Trophoblast cell (in vitro differentiated cells and primary cell): Measurements from ENCODE around the gene COL23A1.

Source experiments
- DNase-seq, 2 donors: peaks; one replicate each; pipeline ENCODE4 v3.0.0-alpha.2; 2016
- H2AFZ ChIP-seq: 2 replicates; pipeline ENCODE4 v1.6.1; 2013; ENCODE audit warnings: low read length, moderate library complexity, mild to moderate bottlenecking; ENCODE audit not compliant: insufficient read depth, poor library complexity
- H2AK5ac ChIP-seq: 2 replicates; pipeline ENCODE4 v1.6.1; 2013; ENCODE audit warnings: mild to moderate bottlenecking, low read length
- H2BK120ac ChIP-seq: 2 replicates; pipeline ENCODE4 v1.6.1; 2013; ENCODE audit warnings: low read length, mild to moderate bottlenecking, moderate library complexity; ENCODE audit not compliant: insufficient read depth, poor library complexity
- H2BK12ac ChIP-seq: 2 replicates; pipeline ENCODE4 v1.6.1; 2013; ENCODE audit warnings: mild to moderate bottlenecking, low read length, moderate library complexity
- H2BK5ac ChIP-seq: 2 replicates; pipeline ENCODE4 v1.6.1; 2013; ENCODE audit warnings: low read length, low read depth, moderate library complexity, mild to moderate bottlenecking; ENCODE audit not compliant: poor library complexity
- H3K14ac ChIP-seq: 2 replicates; pipeline ENCODE4 v1.6.1; 2013; ENCODE audit warnings: mild to moderate bottlenecking, low read length
- H3K18ac ChIP-seq: 2 replicates; pipeline ENCODE4 v1.6.1; 2013; ENCODE audit warnings: mild to moderate bottlenecking, low read length
- H3K23ac ChIP-seq: 2 replicates; pipeline ENCODE4 v1.6.1; 2013; ENCODE audit warnings: low read length
- H3K27ac ChIP-seq: 2 replicates; pipeline ENCODE4 v1.5.1; 2013; ENCODE audit warnings: low read depth, mild to moderate bottlenecking, inconsistent platforms, low read length, moderate library complexity
- H3K27me3 ChIP-seq: 2 replicates; pipeline ENCODE4 v1.6.1; 2013; ENCODE audit warnings: inconsistent platforms, mild to moderate bottlenecking, low read length, moderate library complexity; ENCODE audit not compliant: insufficient read depth
- H3K36me3 ChIP-seq, 2 experiments: 1 replicate in 1 of 2; 2 replicates in 1 of 2; pipeline ENCODE4 v1.6.1; 2013; ENCODE audit warnings: low read length in 2 of 2, mild to moderate bottlenecking in 2 of 2, moderate library complexity in 1 of 2; ENCODE audit not compliant: insufficient read depth in 2 of 2, control insufficient read depth in 1 of 2
- H3K4ac ChIP-seq: 2 replicates; pipeline ENCODE4 v1.6.1; 2013; ENCODE audit warnings: low read depth, mild to moderate bottlenecking, low read length, moderate library complexity
- H3K4me1 ChIP-seq, 2 experiments: 1 replicate in 1 of 2; 2 replicates in 1 of 2; pipeline ENCODE4 v1.6.1; 2013; ENCODE audit warnings: low read length in 2 of 2, mild to moderate bottlenecking in 2 of 2, moderate library complexity in 1 of 2; ENCODE audit not compliant: insufficient read depth in 2 of 2, control insufficient read depth in 1 of 2
- H3K4me2 ChIP-seq: 2 replicates; pipeline ENCODE4 v1.6.1; 2013; ENCODE audit warnings: inconsistent platforms, mild to moderate bottlenecking, low read length, moderate library complexity
- H3K4me3 ChIP-seq: 2 replicates; pipeline ENCODE4 v1.5.1; 2013; ENCODE audit warnings: mild to moderate bottlenecking, low read depth, low read length, inconsistent platforms
- H3K79me1 ChIP-seq: one replicate; pipeline ENCODE4 v1.6.1; 2013; ENCODE audit warnings: low read length
- H3K79me2 ChIP-seq: 2 replicates; pipeline ENCODE4 v1.6.1; 2013; ENCODE audit warnings: low read length, mild to moderate bottlenecking; ENCODE audit not compliant: control insufficient read depth, insufficient read depth, poor library complexity
- H3K9ac ChIP-seq: 2 replicates; pipeline ENCODE4 v1.6.1; 2013; ENCODE audit warnings: mild to moderate bottlenecking, low read length
- H3K9me3 ChIP-seq: 2 replicates; pipeline ENCODE4 v1.6.1; 2013; ENCODE audit warnings: low read depth, mild to moderate bottlenecking, control low read depth, inconsistent platforms, low read length; ENCODE audit not compliant: insufficient read depth
- H4K12ac ChIP-seq: 2 replicates; pipeline ENCODE4 v1.6.1; 2013; ENCODE audit warnings: low read depth, mild to moderate bottlenecking, low read length, moderate library complexity
- H4K8ac ChIP-seq: 2 replicates; pipeline ENCODE4 v1.6.1; 2013; ENCODE audit warnings: low read depth, mild to moderate bottlenecking, low read length, moderate library complexity
- H4K91ac ChIP-seq: one replicate; pipeline ENCODE4 v1.6.1; 2013; ENCODE audit warnings: low read depth, mild to moderate bottlenecking, low read length, moderate library complexity
- whole genome bisulfite sequencing: extraction: QIAGEN DNeasy Blood & Tissue Kit; methylation state at CpG from one replicate; pipeline ENCODE4 v1.1.7; 2013; ENCODE audit warnings: missing lambda C conversion rate; ENCODE audit not compliant: insufficient read length, insufficient coverage; ENCODE audit errors: extremely low coverage; 5-methylcytosine and 5-hydroxymethylcytosine counted together

COL23A1 gene

GRCh38 chr5:178236126-178236525 lies 354.1 kb downstream of the COL23A1 start:
- Histone ChIP-seq H3K79me2 (peaks cover 9% of the 10 kb centered on the region), H2BK5ac (no peak overlapping the region), H2BK12ac (no peak overlapping the region), H3K27ac (no peak overlapping the region), H3K79me1 (peaks cover 9% of the 10 kb centered on the region), H2AFZ (no peak overlapping the region), H3K4me3 (no peak overlapping the region), H3K18ac (no peak overlapping the region), H3K36me3 (peaks cover 1% of the 10 kb centered on the region in 2 experiments), H3K27me3 (no peaks in the 10 kb centered on the region), H3K9me3 (no peaks in the 10 kb centered on the region), H4K91ac (no peak overlapping the region), H3K14ac (no peak overlapping the region), H2AK5ac (no peak overlapping the region), H3K4ac (no peak overlapping the region), H2BK120ac (no peak overlapping the region), H3K9ac (no peak overlapping the region), H4K8ac (no peak overlapping the region), H3K4me1 (peaks cover 8 to 9% of the 10 kb centered on the region in 2 experiments), H3K23ac (no peak overlapping the region), H3K4me2 (no peak overlapping the region), H4K12ac (no peak overlapping the region)
- WGBS = no CpG with 5 or more reads among the region's 9 CpGs
- no peak for DNase-seq

- H4K91ac ChIP-seq = no peak overlapping the region
- H2BK5ac ChIP-seq = no peak overlapping the region
- DNase-seq = no peak
- H4K12ac ChIP-seq = no peak overlapping the region
- H3K4me2 ChIP-seq = no peak overlapping the region
- H3K79me1 ChIP-seq = peaks cover 9% of the 10 kb centered on the region
- H3K9ac ChIP-seq = no peak overlapping the region
- H3K27ac ChIP-seq = no peak overlapping the region
- no peak overlapping the region for H3K4me3 ChIP-seq
- peaks cover 9% of the 10 kb centered on the region for H3K79me2 ChIP-seq
- H4K8ac ChIP-seq = no peak overlapping the region
- H3K14ac ChIP-seq = no peak overlapping the region
- no peak overlapping the region for H2BK12ac ChIP-seq
- H3K18ac ChIP-seq = no peak overlapping the region
- no CpG with 5 or more reads among the region's 3 CpGs for WGBS
- H3K27me3 ChIP-seq = no peaks in the 10 kb centered on the region
- no peak overlapping the region for H2AFZ ChIP-seq
- H3K4ac ChIP-seq = no peak overlapping the region
- H3K23ac ChIP-seq = no peak overlapping the region
- peaks cover 11 to 13% of the 10 kb centered on the region in 2 experiments for H3K4me1 ChIP-seq
- H3K36me3 ChIP-seq = peaks cover 4 to 5% of the 10 kb centered on the region in 2 experiments
- H3K9me3 ChIP-seq = no peaks in the 10 kb centered on the region
- no peak overlapping the region for H2BK120ac ChIP-seq
- no peak overlapping the region for H2AK5ac ChIP-seq
These were observed 354.6 kb downstream of the COL23A1 start for GRCh38 chr5:178235588-178235974.

- peaks cover 9% of the 10 kb centered on the region for H3K79me2 ChIP-seq
- no peak overlapping the region for H2BK120ac ChIP-seq
- H2AFZ ChIP-seq = no peak overlapping the region
- H3K36me3 ChIP-seq = peaks cover 6 to 9% of the 10 kb centered on the region in 2 experiments
- H3K79me1 ChIP-seq = peaks cover 9% of the 10 kb centered on the region
- H4K91ac ChIP-seq = no peak overlapping the region
- no peaks in the 10 kb centered on the region for H3K27me3 ChIP-seq
- H3K9me3 ChIP-seq = no peaks in the 10 kb centered on the region
- H2BK12ac ChIP-seq = no peak overlapping the region
- no peak overlapping the region for H2AK5ac ChIP-seq
- H3K4ac ChIP-seq = no peak overlapping the region
- H4K8ac ChIP-seq = no peak overlapping the region
- H3K9ac ChIP-seq = no peak overlapping the region
- no peak overlapping the region for H3K4me2 ChIP-seq
- H3K4me1 ChIP-seq = peaks cover 11 to 13% of the 10 kb centered on the region in 2 experiments
- no peak overlapping the region for H3K27ac ChIP-seq
- H4K12ac ChIP-seq = no peak overlapping the region
- no peak overlapping the region for H3K23ac ChIP-seq
- H2BK5ac ChIP-seq = no peak overlapping the region
- H3K18ac ChIP-seq = no peak overlapping the region
- DNase-seq = peak; percentile 24 to 72
- WGBS = no CpG with 5 or more reads among the region's 12 CpGs
- H3K4me3 ChIP-seq = no peak overlapping the region
- no peak overlapping the region for H3K14ac ChIP-seq
These were observed 355.2 kb downstream of the COL23A1 start for GRCh38 chr5:178234750-178235587.

- no CpG with 5 or more reads among the region's 7 CpGs for WGBS
- H3K27ac ChIP-seq = no peak overlapping the region
These were observed 356.0 kb downstream of the COL23A1 start for GRCh38 chr5:178234121-178234749.

More at GRCh38 chr5:178234121-178234749, 356.0 kb downstream of the COL23A1 start:
- Histone ChIP-seq H3K4me1 (peaks cover 11 to 13% of the 10 kb centered on the region in 2 experiments), H3K4ac (no peak overlapping the region), H2BK12ac (no peak overlapping the region), H2AK5ac (no peak overlapping the region), H2BK5ac (no peak overlapping the region), H3K23ac (no peak overlapping the region), H3K36me3 (peaks cover 11 to 16% of the 10 kb centered on the region in 2 experiments), H3K9me3 (no peaks in the 10 kb centered on the region), H3K4me2 (no peak overlapping the region), H4K91ac (no peak overlapping the region), H3K4me3 (no peak overlapping the region), H3K27me3 (no peaks in the 10 kb centered on the region), H2AFZ (no peak overlapping the region), H3K14ac (no peak overlapping the region), H4K12ac (no peak overlapping the region), H3K79me2 (peaks cover 9% of the 10 kb centered on the region), H3K18ac (no peak overlapping the region), H3K79me1 (peaks cover 9% of the 10 kb centered on the region), H3K9ac (no peak overlapping the region), H4K8ac (no peak overlapping the region), H2BK120ac (no peak overlapping the region)
- DNase-seq = no peak
